HG02981 (cell line): Measurements from ENCODE around the gene HCRTR2.

Experiments used
- ATAC-seq: cut with Tn5 transposase; IDR thresholded peaks from one replicate; pipeline ENCODE4 v1.9.1; 2021; ENCODE audit warnings: mild to moderate bottlenecking, moderate library complexity; ENCODE audit not compliant: unreplicated experiment

HCRTR2 gene

DNA sequence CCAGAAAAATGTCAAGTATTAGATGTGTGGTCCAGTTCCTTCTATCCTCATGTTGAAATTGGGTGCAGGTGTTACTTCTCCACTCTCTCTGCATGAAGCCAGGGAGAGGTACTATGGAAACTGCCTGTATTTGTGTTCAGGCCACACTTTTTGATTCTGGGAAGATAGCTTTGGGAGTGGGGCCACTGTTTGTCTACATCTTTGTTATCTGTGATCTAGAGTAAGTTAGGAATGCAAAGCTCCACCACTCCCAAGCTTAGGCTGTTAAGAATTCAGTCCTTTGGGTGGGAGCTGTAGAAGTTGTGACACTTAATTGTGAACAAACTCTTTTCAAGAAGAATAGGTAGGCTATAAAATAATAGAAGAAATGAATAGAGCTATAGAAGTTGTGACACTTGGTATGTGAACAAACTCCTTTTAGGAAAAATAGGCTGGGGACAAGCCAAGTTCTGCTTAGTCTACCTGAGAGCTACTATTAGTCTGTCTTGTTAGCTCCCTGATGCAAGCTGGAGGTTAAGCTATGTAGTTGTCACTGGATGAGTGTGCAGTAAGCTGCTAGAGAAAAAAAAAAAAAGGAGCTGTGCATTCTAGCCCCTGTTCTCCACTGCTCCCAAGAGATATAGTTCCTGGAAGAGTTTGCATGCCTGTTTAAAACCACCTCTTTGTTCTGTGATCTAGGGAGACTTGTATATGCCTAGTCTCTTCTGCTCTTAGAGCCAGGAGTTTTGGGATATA is 145.8 kb downstream of the HCRTR2 start:
- no peak for ATAC-seq

DNA sequence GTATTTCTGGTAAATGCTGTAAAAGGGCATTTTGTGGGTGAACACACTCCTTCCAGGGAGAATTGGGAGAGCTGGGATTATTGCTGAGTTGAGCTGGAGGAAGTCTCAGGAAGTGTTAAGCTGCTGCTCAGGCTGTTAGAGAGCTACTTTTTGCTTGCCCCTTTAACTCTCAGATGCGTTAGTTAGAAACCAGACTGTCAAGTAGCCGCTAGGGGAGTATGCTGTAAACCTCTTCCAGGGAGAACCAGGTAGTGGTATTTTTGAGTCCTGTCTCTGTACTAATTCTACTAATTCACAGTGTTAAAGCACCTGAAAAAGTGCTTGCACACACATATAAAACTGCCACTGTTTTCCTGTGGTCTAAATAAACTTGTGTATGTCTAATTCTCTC is 146.4 kb downstream of the HCRTR2 start:
- no peak for ATAC-seq

DNA sequence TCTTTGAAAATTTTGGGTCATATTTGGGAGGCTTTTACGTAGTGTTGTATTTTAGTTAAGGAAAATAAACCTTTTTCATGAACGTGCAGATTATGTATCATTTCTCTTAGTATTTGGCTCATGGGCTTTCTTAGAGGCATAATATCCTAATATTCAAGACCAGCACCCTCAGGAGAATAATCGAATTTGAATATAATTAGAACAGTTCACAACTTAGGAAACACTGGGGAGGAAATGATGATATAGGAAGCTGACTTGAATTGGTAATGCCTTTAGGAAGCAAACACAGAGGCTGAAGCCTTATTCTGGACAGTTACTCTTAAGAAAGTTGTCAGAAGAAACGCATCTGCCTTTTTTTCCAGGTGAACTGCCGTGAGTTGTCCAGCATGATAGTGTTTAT is 152.9 kb downstream of the HCRTR2 start, which contains the start of gene GFRAL:
GFRAL (plus strand) TSS at position 301 of the 400 bp plus-strand sequence; CDS start at position 387, 86 bp downstream.
- ATAC-seq = no peak
